Cardiac muscle cell (in vitro differentiated cells and primary cell): ENCODE data around the gene IRGQ. TPM values are rescaled to one million over a fixed set of nuclear protein-coding genes. Genes with fewer than 3 reads are reported as not detected.

Source experiments
- DNase-seq, 2 donors: peaks; one replicate each; pipeline versions ENCODE4 v3.0.0 to v3.0.0-alpha.2; 2010 to 2017; ENCODE audit warnings: low read depth in 1 of 2, low spot score in 1 of 2
- H3K27ac ChIP-seq: fragments of 200-600 bp; sonication (generic); 2 replicates; pipeline ENCODE4 v1.5.1; 2016
- H3K27me3 ChIP-seq: fragments of 200-600 bp; sonication (generic); 2 replicates; pipeline ENCODE4 v1.6.0; 2016; ENCODE audit warnings: control low read depth
- H3K36me3 ChIP-seq: fragments of 200-600 bp; sonication (generic); 2 replicates; pipeline ENCODE4 v1.5.1; 2016; ENCODE audit warnings: control low read depth
- H3K4me1 ChIP-seq: fragments of 200-600 bp; sonication (generic); 2 replicates; pipeline ENCODE4 v1.8.1; 2017; ENCODE audit warnings: low read depth, mild to moderate bottlenecking, mixed run types
- H3K4me3 ChIP-seq: fragments of 200-600 bp; sonication (generic); 2 replicates; pipeline ENCODE4 v1.5.1; 2016; ENCODE audit warnings: mild to moderate bottlenecking
- H3K9me3 ChIP-seq: fragments of 200-600 bp; sonication (generic); 2 replicates; pipeline ENCODE4 v1.5.1; 2017; ENCODE audit warnings: low read depth, mild to moderate bottlenecking, control low read depth
- polyA plus RNA-seq: library from polyadenylated mRNA; unstranded; fragments of >200 nt; fragmentation: Nextera tagmentation; extraction: Ambion mirVana; gene quantifications from 2 replicates; pipeline ENCODE4 v1.2.1, GENCODE V29; 2016
- total RNA-seq: library from RNA; depleted of rRNA; stranded (reverse); fragments of >200 nt; gene quantifications from 2 replicates; pipeline ENCODE4 v1.2.3, GENCODE V29; 2016
- TF ChIP-seq, protein P1 (sequence below): IDR thresholded peaks from 2 replicates; pipeline ENCODE4 v1.5.1; 2012; ENCODE audit warnings: low read depth, mild to moderate bottlenecking, low read length

IRGQ gene
- total and polyA plus RNA-seq, 2 experiments from 2014 or later = 21.1 to 49.6 TPM

DNA sequence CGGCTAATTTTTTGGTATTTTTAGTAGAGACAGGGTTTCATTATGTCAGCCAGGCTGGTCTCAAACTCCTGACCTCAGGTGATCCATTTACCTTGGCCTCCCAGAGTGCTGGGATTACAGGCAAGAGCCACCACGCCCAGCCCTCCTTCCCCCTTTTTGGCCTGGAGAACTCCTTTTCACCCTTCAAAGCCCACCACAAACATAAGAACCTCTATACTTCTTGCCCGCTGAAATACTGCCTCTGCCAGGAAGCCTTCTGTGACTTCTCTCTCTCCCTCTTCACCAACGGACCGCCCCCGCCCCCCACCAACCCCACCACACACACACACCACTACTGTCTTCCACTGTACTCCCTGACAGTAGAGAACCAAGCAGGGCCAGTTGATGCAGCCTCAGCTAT lies 21.0 kb upstream of the IRGQ start:
- Histone ChIP-seq H3K27me3 (no peaks in the 10 kb centered on the region), H3K9me3 (no peaks in the 10 kb centered on the region), H3K4me1 (peaks cover 4% of the 10 kb centered on the region), H3K4me3 (no peak overlapping the region), H3K27ac (no peak overlapping the region), H3K36me3 (no peaks in the 10 kb centered on the region)
- TF ChIP-seq, protein P1, sequence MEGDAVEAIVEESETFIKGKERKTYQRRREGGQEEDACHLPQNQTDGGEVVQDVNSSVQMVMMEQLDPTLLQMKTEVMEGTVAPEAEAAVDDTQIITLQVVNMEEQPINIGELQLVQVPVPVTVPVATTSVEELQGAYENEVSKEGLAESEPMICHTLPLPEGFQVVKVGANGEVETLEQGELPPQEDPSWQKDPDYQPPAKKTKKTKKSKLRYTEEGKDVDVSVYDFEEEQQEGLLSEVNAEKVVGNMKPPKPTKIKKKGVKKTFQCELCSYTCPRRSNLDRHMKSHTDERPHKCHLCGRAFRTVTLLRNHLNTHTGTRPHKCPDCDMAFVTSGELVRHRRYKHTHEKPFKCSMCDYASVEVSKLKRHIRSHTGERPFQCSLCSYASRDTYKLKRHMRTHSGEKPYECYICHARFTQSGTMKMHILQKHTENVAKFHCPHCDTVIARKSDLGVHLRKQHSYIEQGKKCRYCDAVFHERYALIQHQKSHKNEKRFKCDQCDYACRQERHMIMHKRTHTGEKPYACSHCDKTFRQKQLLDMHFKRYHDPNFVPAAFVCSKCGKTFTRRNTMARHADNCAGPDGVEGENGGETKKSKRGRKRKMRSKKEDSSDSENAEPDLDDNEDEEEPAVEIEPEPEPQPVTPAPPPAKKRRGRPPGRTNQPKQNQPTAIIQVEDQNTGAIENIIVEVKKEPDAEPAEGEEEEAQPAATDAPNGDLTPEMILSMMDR = no peak
- DNase-seq = no peak

DNA sequence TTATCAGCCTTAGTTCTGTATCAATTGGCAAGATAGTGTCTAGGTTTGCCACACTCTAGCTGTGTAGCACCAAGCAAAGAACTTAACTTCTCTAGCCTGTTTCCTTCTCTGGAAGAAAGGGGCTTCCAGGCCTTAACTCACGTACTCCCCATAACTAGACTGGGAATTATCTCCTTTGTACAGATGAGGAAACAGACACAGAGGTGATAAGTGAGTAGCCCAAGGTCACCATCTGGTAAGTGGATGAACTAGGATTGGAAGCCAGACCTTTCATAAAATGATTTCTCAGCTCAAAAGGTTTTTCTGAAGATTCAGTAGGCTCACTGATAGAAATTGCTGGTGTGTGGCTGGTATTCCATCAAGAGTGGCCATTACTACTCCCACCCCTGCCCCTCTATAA lies 20.4 kb upstream of the IRGQ start:
- H3K27ac ChIP-seq = peak overlapping the region; percentile 39
- no peaks in the 10 kb centered on the region for H3K9me3 ChIP-seq
- peaks cover 4% of the 10 kb centered on the region for H3K4me1 ChIP-seq
- no peak overlapping the region for H3K4me3 ChIP-seq
- no peak for DNase-seq
- H3K27me3 ChIP-seq = no peaks in the 10 kb centered on the region
- TF ChIP-seq, protein P1 = no peak
- H3K36me3 ChIP-seq = peaks cover 3% of the 10 kb centered on the region

DNA sequence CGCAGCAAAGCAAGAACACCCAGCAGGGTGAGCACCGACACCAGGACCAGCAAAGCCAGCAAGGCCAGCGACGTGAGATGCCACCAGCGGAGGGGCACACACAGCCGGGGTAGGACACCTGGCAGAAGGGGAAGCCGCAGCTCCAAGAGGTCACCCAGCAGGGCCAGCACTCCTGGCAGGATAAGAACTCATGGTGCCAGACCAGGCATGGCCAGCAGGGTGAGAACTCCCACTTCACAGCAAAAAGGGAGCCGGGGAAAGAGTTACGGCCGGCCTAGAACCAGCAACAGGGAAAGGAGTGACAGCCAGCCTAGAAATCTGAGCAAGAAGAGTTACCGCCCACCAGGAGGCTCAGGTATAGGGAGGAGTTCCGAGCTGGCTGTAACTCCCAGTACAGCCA lies 16.4 kb upstream of the IRGQ start:
- Histone ChIP-seq H3K4me3 (no peak overlapping the region), H3K27ac (no peak overlapping the region), H3K4me1 (no peaks in the 10 kb centered on the region), H3K9me3 (no peaks in the 10 kb centered on the region), H3K27me3 (no peaks in the 10 kb centered on the region), H3K36me3 (peaks cover 3% of the 10 kb centered on the region)
- DNase-seq = no peak
- TF ChIP-seq, protein P1 = no peak

DNA sequence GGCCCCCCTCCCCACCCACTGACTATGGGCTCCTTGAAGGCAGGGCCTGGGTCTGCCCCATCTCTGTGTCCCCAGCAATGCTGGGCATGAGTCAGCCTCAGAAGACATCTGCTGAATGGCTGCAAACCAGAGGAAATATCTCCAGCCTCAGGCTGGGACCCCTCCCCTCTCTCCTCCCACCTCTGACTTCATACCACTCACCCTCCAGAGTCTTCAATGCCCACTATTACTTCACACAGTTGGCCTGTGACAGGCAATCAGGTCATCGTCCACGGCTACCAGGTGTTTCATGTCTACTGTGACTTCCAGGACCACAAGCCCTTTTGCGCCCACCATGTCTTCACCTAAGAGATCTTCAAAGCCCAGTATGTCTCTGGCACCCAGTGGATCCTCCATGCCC lies 15.9 kb upstream of the IRGQ start, which contains the start of gene SRRM5:
Gene SRRM5, plus strand, starts transcription at position 301 of the 400 bp plus-strand sequence. Its CDS starts 34 bp downstream, at position 335.
- Histone ChIP-seq H3K4me1 (no peaks in the 10 kb centered on the region), H3K4me3 (no peak within 1 kb of the TSS), H3K36me3 (peaks cover 7% of the 10 kb centered on the region), H3K9me3 (no peaks in the 10 kb centered on the region), H3K27me3 (no peaks in the 10 kb centered on the region), H3K27ac (no peak within 1 kb of the TSS)
- DNase-seq = no peak
- TF ChIP-seq, protein P1 = no peak

DNA sequence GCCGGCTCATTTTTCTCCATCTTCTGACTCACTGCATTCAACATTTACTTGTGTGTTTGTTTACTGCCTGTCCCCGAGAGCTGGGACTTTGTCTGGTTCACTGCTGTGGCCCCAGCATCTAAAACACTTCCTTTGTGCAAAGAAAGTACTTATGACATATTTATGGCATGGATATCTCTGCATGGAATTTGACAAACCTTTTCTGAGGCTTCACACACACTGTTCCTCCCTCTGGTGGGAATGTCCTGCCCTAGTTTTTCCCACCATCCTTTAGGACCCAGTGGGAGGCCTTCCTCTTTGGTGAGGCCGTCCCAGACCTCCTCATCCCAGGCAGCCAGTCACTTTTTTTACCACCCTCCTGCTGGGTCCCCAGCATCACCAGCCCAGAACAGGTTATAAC lies 14.6 kb upstream of the IRGQ start:
- TF ChIP-seq, protein P1 = no peak
- no peak overlapping the region for H3K4me3 ChIP-seq
- no peaks in the 10 kb centered on the region for H3K27me3 ChIP-seq
- no peaks in the 10 kb centered on the region for H3K4me1 ChIP-seq
- H3K27ac ChIP-seq = no peak overlapping the region
- no peaks in the 10 kb centered on the region for H3K9me3 ChIP-seq
- DNase-seq = no peak
- peaks cover 11% of the 10 kb centered on the region for H3K36me3 ChIP-seq

DNA sequence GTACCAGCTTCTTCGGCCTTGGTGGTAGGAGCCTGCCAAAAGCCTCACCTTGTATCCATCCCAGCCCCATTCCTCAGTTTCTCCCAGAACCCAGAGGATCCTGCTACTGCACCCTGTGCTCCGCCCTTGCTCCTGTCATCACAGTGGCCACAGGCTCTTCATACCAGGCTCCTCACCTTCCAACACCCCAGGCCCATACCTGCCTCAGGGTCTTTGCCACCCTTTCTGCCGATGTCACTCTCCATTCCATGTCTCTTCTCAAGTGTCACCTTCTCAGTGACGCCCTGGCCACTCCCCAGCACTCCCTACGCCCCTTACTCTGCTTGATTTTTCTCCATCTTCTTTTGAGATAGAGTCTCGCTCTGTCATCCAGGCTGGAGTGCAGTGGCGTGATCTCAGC lies 13.9 kb upstream of the IRGQ start:
- H3K36me3 ChIP-seq = peaks cover 11% of the 10 kb centered on the region
- no peaks in the 10 kb centered on the region for H3K4me1 ChIP-seq
- no peak overlapping the region for H3K27ac ChIP-seq
- H3K27me3 ChIP-seq = no peaks in the 10 kb centered on the region
- DNase-seq = no peak
- TF ChIP-seq, protein P1 = no peak
- no peaks in the 10 kb centered on the region for H3K9me3 ChIP-seq
- no peak overlapping the region for H3K4me3 ChIP-seq
